Mesothelial cell of epicardium (in vitro differentiated cells): ENCODE measurements around the gene HCK. TPM values are rescaled to one million over a fixed set of nuclear protein-coding genes. Genes with fewer than 3 reads are reported as not detected.

Experiments used
- DNase-seq, 2 experiments: peaks; one replicate each; pipeline ENCODE4 v3.0.0; 2021; ENCODE audit warnings: low spot score in 2 of 2; ENCODE audit not compliant: unreplicated experiment in 2 of 2
- H3K27ac Mint-ChIP-seq: 2 replicates; pipeline ENCODE4 v1.8.0; 2021; ENCODE audit warnings: mixed read lengths
- H3K27me3 Mint-ChIP-seq: 2 replicates; pipeline ENCODE4 v1.8.0; 2021; ENCODE audit warnings: low read depth, mixed read lengths
- H3K36me3 Mint-ChIP-seq: 2 replicates; pipeline ENCODE4 v1.8.0; 2021; ENCODE audit warnings: mixed read lengths
- H3K4me1 Mint-ChIP-seq: 2 replicates; pipeline ENCODE4 v1.8.0; 2021; ENCODE audit warnings: mixed read lengths
- H3K4me3 Mint-ChIP-seq: 2 replicates; pipeline ENCODE4 v1.8.0; 2021; ENCODE audit warnings: mild to moderate bottlenecking, moderate library complexity, mixed read lengths
- H3K9me3 Mint-ChIP-seq: 2 replicates; pipeline ENCODE4 v1.8.0; 2021; ENCODE audit warnings: mixed read lengths
- total RNA-seq: library from RNA; stranded (reverse); gene quantifications from 3 replicates; pipeline ENCODE4 v1.2.1, GENCODE V29; 2021
- TF ChIP-seq, protein P1 (sequence below): fragments of 200-600 bp; sonication (generic); IDR thresholded peaks from one replicate; pipeline ENCODE4 v1.5.0; 2021; ENCODE audit warnings: antibody characterized with exemption; ENCODE audit not compliant: unreplicated experiment

The HCK gene
- total RNA-seq, 1 donor from 2014 or later = not detected

- Mint-ChIP-seq H3K27me3 (peaks cover 90% of the 10 kb centered on the region), H3K36me3 (no peaks in the 10 kb centered on the region), H3K27ac (no peak overlapping the region), H3K4me1 (peaks cover 2% of the 10 kb centered on the region), H3K4me3 (no peak overlapping the region), H3K9me3 (no peaks in the 10 kb centered on the region)
- TF ChIP-seq, protein P1, sequence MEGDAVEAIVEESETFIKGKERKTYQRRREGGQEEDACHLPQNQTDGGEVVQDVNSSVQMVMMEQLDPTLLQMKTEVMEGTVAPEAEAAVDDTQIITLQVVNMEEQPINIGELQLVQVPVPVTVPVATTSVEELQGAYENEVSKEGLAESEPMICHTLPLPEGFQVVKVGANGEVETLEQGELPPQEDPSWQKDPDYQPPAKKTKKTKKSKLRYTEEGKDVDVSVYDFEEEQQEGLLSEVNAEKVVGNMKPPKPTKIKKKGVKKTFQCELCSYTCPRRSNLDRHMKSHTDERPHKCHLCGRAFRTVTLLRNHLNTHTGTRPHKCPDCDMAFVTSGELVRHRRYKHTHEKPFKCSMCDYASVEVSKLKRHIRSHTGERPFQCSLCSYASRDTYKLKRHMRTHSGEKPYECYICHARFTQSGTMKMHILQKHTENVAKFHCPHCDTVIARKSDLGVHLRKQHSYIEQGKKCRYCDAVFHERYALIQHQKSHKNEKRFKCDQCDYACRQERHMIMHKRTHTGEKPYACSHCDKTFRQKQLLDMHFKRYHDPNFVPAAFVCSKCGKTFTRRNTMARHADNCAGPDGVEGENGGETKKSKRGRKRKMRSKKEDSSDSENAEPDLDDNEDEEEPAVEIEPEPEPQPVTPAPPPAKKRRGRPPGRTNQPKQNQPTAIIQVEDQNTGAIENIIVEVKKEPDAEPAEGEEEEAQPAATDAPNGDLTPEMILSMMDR = no peak
- no peak for DNase-seq
Measured at GRCh38 chr20:32056708-32057483, 4.9 kb downstream of the HCK start.

GRCh38 chr20:32057656-32058184, 5.7 kb downstream of the HCK start:
- Mint-ChIP-seq H3K9me3 (no peaks in the 10 kb centered on the region), H3K4me1 (no peaks in the 10 kb centered on the region), H3K36me3 (no peaks in the 10 kb centered on the region), H3K27ac (no peak overlapping the region), H3K27me3 (peaks cover 88% of the 10 kb centered on the region), H3K4me3 (no peak overlapping the region)
- DNase-seq = no peak
- TF ChIP-seq, protein P1 = no peak

DNA sequence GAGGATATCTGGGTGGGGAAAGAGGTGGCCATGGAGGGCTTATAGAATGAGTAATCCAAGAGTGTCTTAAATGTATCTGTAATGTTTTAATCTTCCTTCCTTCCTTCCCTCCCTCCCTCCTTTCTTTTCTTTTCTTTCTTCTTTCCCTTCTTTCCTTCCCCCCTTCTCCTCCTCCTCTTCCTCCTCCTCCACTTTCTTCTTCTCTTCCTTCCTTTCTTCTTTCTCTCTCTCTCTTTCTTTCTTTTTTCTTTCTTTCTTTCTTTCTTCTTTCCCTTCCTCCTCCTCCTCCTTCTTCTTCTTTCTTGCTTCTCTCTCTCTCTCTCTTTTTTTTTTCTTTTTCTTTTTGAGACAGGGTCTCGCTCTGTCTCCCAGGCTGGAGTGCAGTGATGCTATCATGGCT, 7.1 kb downstream of the HCK start:
- H3K4me3 Mint-ChIP-seq = no peak overlapping the region
- H3K27ac Mint-ChIP-seq = no peak overlapping the region

DNA sequence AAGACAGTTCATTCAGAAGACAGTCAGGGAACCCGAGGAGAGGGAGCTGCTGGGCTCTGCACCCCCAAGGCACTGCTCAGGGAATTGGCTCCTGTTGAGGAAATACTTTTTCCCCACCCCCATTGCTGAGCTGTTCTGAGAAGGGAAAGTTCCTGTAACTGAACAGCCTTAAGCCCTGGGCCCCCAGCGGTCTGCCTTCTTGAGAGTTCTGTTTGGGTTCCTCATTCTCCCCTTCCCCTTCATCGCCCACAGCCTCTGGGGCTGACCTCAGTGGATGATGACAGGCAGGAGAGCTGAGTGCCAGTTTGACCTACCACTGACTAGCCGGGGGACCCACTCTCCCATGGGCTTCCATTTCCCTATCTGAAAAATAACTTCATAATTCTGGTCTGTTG, 10.7 kb downstream of the HCK start:
- TF ChIP-seq, protein P1 = no peak
- Mint-ChIP-seq H3K27ac (no peak overlapping the region), H3K4me3 (no peak overlapping the region), H3K27me3 (peaks cover 53% of the 10 kb centered on the region), H3K9me3 (no peaks in the 10 kb centered on the region), H3K36me3 (no peaks in the 10 kb centered on the region), H3K4me1 (no peaks in the 10 kb centered on the region)
- no peak for DNase-seq

More for the DNA sequence above, 7.1 kb downstream of the HCK start:
- H3K9me3 Mint-ChIP-seq = no peaks in the 10 kb centered on the region
- H3K27me3 Mint-ChIP-seq = peaks cover 77% of the 10 kb centered on the region
- H3K36me3 Mint-ChIP-seq = no peaks in the 10 kb centered on the region
- no peaks in the 10 kb centered on the region for H3K4me1 Mint-ChIP-seq
- TF ChIP-seq, protein P1 = no peak
- DNase-seq = no peak

GRCh38 chr20:32063695-32064094, 11.7 kb downstream of the HCK start:
- no peak overlapping the region for H3K27ac Mint-ChIP-seq
- H3K4me3 Mint-ChIP-seq = no peak overlapping the region
- no peaks in the 10 kb centered on the region for H3K9me3 Mint-ChIP-seq
- H3K36me3 Mint-ChIP-seq = no peaks in the 10 kb centered on the region
- no peaks in the 10 kb centered on the region for H3K4me1 Mint-ChIP-seq
- no peak for DNase-seq
- TF ChIP-seq, protein P1 = no peak
- peaks cover 44% of the 10 kb centered on the region for H3K27me3 Mint-ChIP-seq
